Measurements from ENCODE around the gene FAM228A.

The FAM228A gene

GRCh38 chr2:24209389-24210105, 34.7 kb downstream of the FAM228A start:
- TF ChIP-seq CTCF (IDR thresholded peaks at IDR 0.05; ENCODE audit: low read depth, low read length): no peak

GRCh38 chr2:24210106-24210455, 35.2 kb downstream of the FAM228A start:
- H3K27me3 ChIP-seq: no peaks in the 10 kb centered on the region
- H3K36me3 ChIP-seq: no peaks in the 10 kb centered on the region
- H3K9me3 ChIP-seq: no peaks in the 10 kb centered on the region
- no peaks in the 10 kb centered on the region for H3K4me1 ChIP-seq
- DNase-seq: no peak
- H3K4me3 ChIP-seq (ENCODE audit: low read depth, low read length): no peak overlapping the region
- TF ChIP-seq CTCF (IDR thresholded peaks at IDR 0.05; ENCODE audit: low read depth, low read length): no peak

More at GRCh38 chr2:24209389-24210105, 34.7 kb downstream of the FAM228A start:
- H3K4me3 ChIP-seq (ENCODE audit: low read depth, low read length): no peak overlapping the region
- DNase-seq: no peak
- H3K36me3 ChIP-seq: no peaks in the 10 kb centered on the region
- H3K9me3 ChIP-seq: no peaks in the 10 kb centered on the region
- H3K4me1 ChIP-seq: no peaks in the 10 kb centered on the region
- no peaks in the 10 kb centered on the region for H3K27me3 ChIP-seq

- H3K27me3 ChIP-seq: no peaks in the 10 kb centered on the region
- no peaks in the 10 kb centered on the region for H3K9me3 ChIP-seq
- no peaks in the 10 kb centered on the region for H3K4me1 ChIP-seq
- no peak for DNase-seq
- no peaks in the 10 kb centered on the region for H3K36me3 ChIP-seq
- TF ChIP-seq CTCF (IDR thresholded peaks at IDR 0.05; ENCODE audit: low read depth, low read length): no peak
- H3K4me3 ChIP-seq (ENCODE audit: low read depth, low read length): no peak overlapping the region
These were observed 35.9 kb downstream of the FAM228A start for GRCh38 chr2:24210723-24211122.

- Histone ChIP-seq H3K9me3 (no peaks in the 10 kb centered on the region), H3K4me1 (no peaks in the 10 kb centered on the region), H3K4me3 (ENCODE audit: low read depth, low read length) (no peak overlapping the region), H3K27me3 (no peaks in the 10 kb centered on the region), H3K36me3 (no peaks in the 10 kb centered on the region)
- DNase-seq: no peak
- TF ChIP-seq CTCF (IDR thresholded peaks at IDR 0.05; ENCODE audit: low read depth, low read length): no peak
These were observed 36.6 kb downstream of the FAM228A start for GRCh38 chr2:24211408-24211807.

GRCh38 chr2:24214880-24215279, 40.0 kb downstream of the FAM228A start:
- Histone ChIP-seq H3K4me1 (no peaks in the 10 kb centered on the region), H3K36me3 (no peaks in the 10 kb centered on the region), H3K9me3 (no peaks in the 10 kb centered on the region), H3K4me3 (ENCODE audit: low read depth, low read length) (no peak overlapping the region), H3K27me3 (no peaks in the 10 kb centered on the region)
- no peak for DNase-seq
- TF ChIP-seq CTCF (IDR thresholded peaks at IDR 0.05; ENCODE audit: low read depth, low read length): no peak

GRCh38 chr2:24220554-24221291, 45.9 kb downstream of the FAM228A start:
- no peak for TF ChIP-seq CTCF (IDR thresholded peaks at IDR 0.05; ENCODE audit: low read depth, low read length)
- H3K4me1 ChIP-seq: no peaks in the 10 kb centered on the region
- no peaks in the 10 kb centered on the region for H3K36me3 ChIP-seq

More at GRCh38 chr2:24220554-24221291, 45.9 kb downstream of the FAM228A start:
- H3K27me3 ChIP-seq: no peaks in the 10 kb centered on the region
- no peak for DNase-seq
- H3K9me3 ChIP-seq: no peaks in the 10 kb centered on the region
- H3K4me3 ChIP-seq (ENCODE audit: low read depth, low read length): no peak overlapping the region

Data from BE2C (cell line).